IMR-90 (cell line): ENCODE results near the gene TMEM209. TPM values are rescaled to one million over a fixed set of nuclear protein-coding genes. Genes with fewer than 3 reads are reported as not detected.
A peak's percentile ranks its signal among the peaks of the same experiment; 100 is the strongest.

Experiments used
- ATAC-seq: fragments of 200-7000 bp; cut with Tn5 transposase; 2 replicates; pipeline ENCODE4 v1.9.1; 2020; ENCODE audit warnings: low read depth, mild to moderate bottlenecking, moderate library complexity
- BruUV-seq: library from RNA; stranded (reverse); fragments of 400-500 nt; replicated peaks from 2 replicates; lab custom pipeline; 2021; lab: Mats Ljungman, UMichigan
- CTCF ChIA-PET: fragments of 300-600 bp; formaldehyde crosslinking; extraction: SDS; loops from one replicate; lab custom pipeline; 2021; ENCODE audit warnings: antibody characterized with exemption; lab: Yijun Ruan, JAX
- POLR2A ChIA-PET: fragments of 300-600 bp; sonication (Branson Sonifier 250); formaldehyde crosslinking; loops from one replicate; lab custom pipeline; 2022; ENCODE audit warnings: antibody characterized with exemption; ENCODE audit not compliant: unreplicated experiment; lab: Charles Lee
- DNase-seq: peaks from one replicate; pipeline ENCODE4 v3.0.0; 2013
- H2AFZ ChIP-seq: replicated peaks from 2 replicates; pipeline ENCODE3; 2013; ENCODE audit warnings: low read length, mild to moderate bottlenecking; ENCODE audit not compliant: poor library complexity
- H2AK5ac ChIP-seq: 2 replicates; pipeline ENCODE4 v1.6.1; 2013; ENCODE audit warnings: low read depth, low read length, inconsistent platforms
- H2AK9ac ChIP-seq: replicated peaks from 2 replicates; pipeline ENCODE3; 2013; ENCODE audit warnings: mild to moderate bottlenecking, low read depth, low read length, moderate library complexity; ENCODE audit not compliant: poor library complexity
- H2BK120ac ChIP-seq: 2 replicates; pipeline ENCODE4 v1.6.1; 2013; ENCODE audit warnings: low read depth, low read length, inconsistent platforms
- H2BK15ac ChIP-seq: 3 replicates; pipeline ENCODE4 v1.6.1; 2013; ENCODE audit warnings: low read depth, low read length, inconsistent platforms
- H2BK20ac ChIP-seq: 2 replicates; pipeline ENCODE4 v1.6.1; 2013; ENCODE audit warnings: low read depth, mild to moderate bottlenecking, inconsistent platforms, low read length, moderate library complexity
- H2BK5ac ChIP-seq: 2 replicates; pipeline ENCODE4 v1.6.1; 2013; ENCODE audit warnings: mild to moderate bottlenecking, low read depth, low read length, inconsistent platforms; ENCODE audit not compliant: poor library complexity, severe bottlenecking
- H3K14ac ChIP-seq: replicated peaks from 2 replicates; pipeline ENCODE4 v1.6.1; 2013; ENCODE audit warnings: low read depth, low read length, inconsistent platforms
- H3K18ac ChIP-seq: 2 replicates; pipeline ENCODE4 v1.6.1; 2013; ENCODE audit warnings: low read depth, low read length, control low read depth
- H3K23ac ChIP-seq: 2 replicates; pipeline ENCODE4 v1.6.1; 2013; ENCODE audit warnings: low read depth, low read length, inconsistent platforms
- H3K27ac ChIP-seq: 2 replicates; pipeline ENCODE4 v1.5.1; 2013; ENCODE audit warnings: mild to moderate bottlenecking, control low read depth, low read length; ENCODE audit not compliant: insufficient read depth
- H3K27me3 ChIP-seq: 2 replicates; pipeline ENCODE4 v1.6.1; 2013; ENCODE audit warnings: low read length; ENCODE audit not compliant: control insufficient read depth, insufficient read depth
- H3K36me3 ChIP-seq: 2 replicates; pipeline ENCODE4 v1.6.1; 2013; ENCODE audit warnings: low read length, mixed read lengths; ENCODE audit not compliant: control insufficient read depth, insufficient read depth
- H3K4ac ChIP-seq: 2 replicates; pipeline ENCODE4 v1.6.1; 2013; ENCODE audit warnings: low read depth, low read length, inconsistent platforms
- H3K4me1 ChIP-seq: 2 replicates; pipeline ENCODE4 v1.6.1; 2013; ENCODE audit warnings: low read length, mixed read lengths; ENCODE audit not compliant: control insufficient read depth, insufficient read depth
- H3K4me2 ChIP-seq: 2 replicates; pipeline ENCODE4 v1.6.1; 2013; ENCODE audit warnings: low read depth, mild to moderate bottlenecking, control low read depth, low read length, moderate library complexity
- H3K4me3 ChIP-seq: 2 replicates; pipeline ENCODE4 v1.5.1; 2013; ENCODE audit warnings: low read depth, mild to moderate bottlenecking, control low read depth, low read length, moderate library complexity; ENCODE audit not compliant: insufficient read depth
- H3K56ac ChIP-seq: 2 replicates; pipeline ENCODE4 v1.6.1; 2013; ENCODE audit warnings: low read length, inconsistent platforms; ENCODE audit not compliant: insufficient read depth; ENCODE audit errors: extremely low read depth
- H3K79me1 ChIP-seq, 2 experiments: 2 replicates each; pipeline ENCODE4 v1.6.1; 2013; ENCODE audit warnings: low read length in 2 of 2, inconsistent platforms in 1 of 2, low read depth in 1 of 2
- H3K9ac ChIP-seq: 2 replicates; pipeline ENCODE4 v1.6.1; 2013; ENCODE audit warnings: low read depth, low read length, control low read depth
- H3K9me1 ChIP-seq: 2 replicates; pipeline ENCODE4 v1.6.1; 2013; ENCODE audit warnings: low read length, inconsistent platforms; ENCODE audit not compliant: insufficient read depth
- H3K9me3 ChIP-seq: 2 replicates; pipeline ENCODE4 v1.6.1; 2013; ENCODE audit warnings: low read length; ENCODE audit not compliant: control insufficient read depth, insufficient read depth
- H4K20me1 ChIP-seq: 2 replicates; pipeline ENCODE4 v1.6.1; 2013; ENCODE audit warnings: low read length, inconsistent platforms; ENCODE audit not compliant: insufficient read depth
- H4K5ac ChIP-seq: 2 replicates; pipeline ENCODE4 v1.6.1; 2013; ENCODE audit warnings: mild to moderate bottlenecking, low read depth, low read length, control low read depth
- H4K8ac ChIP-seq, 2 experiments: 2 replicates each; pipeline ENCODE4 v1.6.1; 2013; ENCODE audit warnings: low read depth in 2 of 2, low read length in 2 of 2, control low read depth in 1 of 2, inconsistent platforms in 1 of 2
- H4K91ac ChIP-seq: 2 replicates; pipeline ENCODE4 v1.6.1; 2013; ENCODE audit warnings: low read depth, low read length, inconsistent platforms; ENCODE audit not compliant: insufficient read depth
- BHLHE40 ChIP-seq: fragments of 150-350 bp; IDR thresholded peaks from 2 replicates; pipeline ENCODE4 v1.6.1; 2016; ENCODE audit warnings: mild to moderate bottlenecking, low read depth, low read length
- CTCF ChIP-seq: conservative IDR thresholded peaks from 2 replicates; pipeline ENCODE4 v1.5.1; 2012; ENCODE audit warnings: mild to moderate bottlenecking, low read depth, low read length, improper control_type of control experiment
- WGBS, 2 experiments: methylation state at CpG; one replicate each; pipeline versions ENCODE4 v1.1.5 to v1.1.7; 2013; ENCODE audit warnings: missing lambda C conversion rate in 2 of 2; ENCODE audit not compliant: insufficient read length in 1 of 2; ENCODE audit errors: extremely low coverage in 2 of 2; 5-methylcytosine and 5-hydroxymethylcytosine counted together
- dilution Hi-C: fragments of 300-500 bp; cut with HindIII; formaldehyde crosslinking; loops from one replicate; pipeline ENCODE4 v1.14.3; 2018; ENCODE audit warnings: low sequenced_read_pairs; ENCODE audit not compliant: unreplicated experiment
- in situ Hi-C: fragments of 300-500 bp; cut with MboI; formaldehyde crosslinking; loops from 3 replicates; pipeline ENCODE4 v1.14.3; 2019; ENCODE audit warnings: low sequenced_read_pairs, inconsistent platforms, mixed read lengths
- intact Hi-C: fragments of 100-400 bp; cut with micrococcal nuclease; formaldehyde crosslinking; loops from 2 replicates; pipeline ENCODE4 v1.10.0; 2022
- polyA plus RNA-seq, 3 experiments: library from polyadenylated mRNA; depleted of rRNA; stranded (reverse); fragments of >200 nt; gene quantifications; 2 replicates each; pipeline ENCODE4 v1.2.3, GENCODE V29; 2012; ENCODE audit warnings: low replicate concordance in 1 of 3
- total RNA-seq: library from RNA; depleted of rRNA; stranded (reverse); fragments of >200 nt; gene quantifications from 2 replicates; pipeline ENCODE4 v1.2.3, GENCODE V29; 2012

The TMEM209 gene
- total and polyA plus RNA-seq, 2 of the 4 experiments (the other 2 are of a cell fraction): 8.0 to 11.3 TPM

DNA sequence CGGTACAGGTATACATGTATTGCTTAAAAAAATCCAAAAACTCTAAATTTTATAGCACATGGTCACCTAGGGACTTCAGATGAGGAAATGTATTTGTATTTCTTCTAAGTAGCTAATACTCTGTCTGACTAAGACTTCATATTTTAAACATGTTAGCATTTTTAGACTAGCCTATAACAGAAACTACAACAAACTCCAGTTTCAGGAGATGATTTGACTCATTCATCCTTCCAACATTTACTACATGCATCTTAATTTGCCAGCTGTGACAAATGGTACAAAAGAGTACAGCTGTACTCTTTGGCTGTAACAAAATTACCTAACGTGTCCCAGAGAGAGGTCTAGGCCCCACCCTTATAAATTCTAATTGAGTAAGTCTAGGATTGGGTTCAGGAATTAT, 22.2 kb downstream of the TMEM209 start:
- Histone ChIP-seq H3K4me1 (no peaks in the 10 kb centered on the region), H3K4ac (no peak overlapping the region), H4K20me1 (no peaks in the 10 kb centered on the region), H3K23ac (no peak overlapping the region), H2BK120ac (no peak overlapping the region), H4K8ac (no peak overlapping the region), H3K27me3 (no peaks in the 10 kb centered on the region), H3K9ac (no peak overlapping the region), H3K56ac (no peak overlapping the region), H3K4me2 (no peak overlapping the region), H3K9me1 (no peaks in the 10 kb centered on the region), H3K9me3 (no peaks in the 10 kb centered on the region), H3K14ac (no peak overlapping the region), H4K5ac (no peak overlapping the region), H3K18ac (no peak overlapping the region), H2AK5ac (no peak overlapping the region), H2AK9ac (no peak overlapping the region), H3K27ac (no peak overlapping the region), H2BK15ac (no peak overlapping the region), H3K36me3 (no peaks in the 10 kb centered on the region; the same call in none of the 2 replicates), H4K91ac (no peak overlapping the region), H2BK20ac (no peak overlapping the region), H2AFZ (no peak overlapping the region), H3K79me1 (peaks cover 0 to 17% of the 10 kb centered on the region in 2 experiments), H2BK5ac (no peak overlapping the region), H3K4me3 (no peak overlapping the region)
- dilution Hi-C loops: no loop called here
- CTCF ChIA-PET: no interaction called here
- no TSS peak for BruUV-seq
- peak; percentile 78 for ATAC-seq
- POLR2A ChIA-PET: no interaction called here
- intact Hi-C loops: loop anchor here (10.0 kb wide), 1 partner anchor 108 kb away; the partner anchor contains the start of gene KLHDC10
- DNase-seq: peak; percentile 55
- WGBS, 2 experiments: no CpG with 5 or more reads among the region's 2 CpGs
- TF ChIP-seq BHLHE40 (no peak), CTCF (no peak)
- in situ Hi-C loops: no loop called here
